GM13977 (cell line): Measurements from ENCODE around the gene HSPH1.

Experiments used
- DNase-seq: peaks from one replicate; pipeline ENCODE4 v3.0.0; 2012; ENCODE audit warnings: low spot score
- in situ Hi-C: fragments of 300-500 bp; cut with MboI; formaldehyde crosslinking; loops from one replicate; pipeline ENCODE4 v1.12.0; 2022; ENCODE audit warnings: low sequenced_read_pairs, low pct_unique_long_range_greater_than_20kb, mixed read lengths, inconsistent platforms; ENCODE audit not compliant: unreplicated experiment
- TF ChIP-seq, protein P1 (sequence below): IDR thresholded peaks from 2 replicates; pipeline ENCODE4 v1.5.1; 2012; ENCODE audit warnings: mild to moderate bottlenecking, control low read depth; ENCODE audit not compliant: insufficient read depth; ENCODE audit errors: extremely low read depth, missing control alignments

The HSPH1 gene

DNA sequence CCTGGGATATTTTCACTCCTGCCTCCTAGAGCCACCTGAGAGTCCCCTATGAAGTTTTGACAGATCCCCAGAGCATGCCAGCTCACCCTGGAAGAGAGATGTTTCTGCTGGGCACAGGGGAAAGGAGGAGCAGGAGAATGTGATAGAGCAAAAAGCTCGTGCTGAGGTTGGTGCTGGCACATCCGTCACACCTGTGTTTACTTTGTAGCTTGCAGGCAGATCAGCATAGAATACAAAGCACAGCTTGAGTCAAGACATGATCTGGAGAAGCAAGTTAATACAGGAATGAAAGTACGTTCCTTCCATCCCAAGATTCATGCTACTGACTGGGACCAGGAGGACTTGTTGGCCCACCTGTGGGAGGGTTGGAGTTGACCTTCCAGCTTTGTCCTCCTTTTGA, 46.1 kb downstream of the HSPH1 start:
- in situ Hi-C loops = no loop called here
- DNase-seq = no peak
- TF ChIP-seq, protein P1, sequence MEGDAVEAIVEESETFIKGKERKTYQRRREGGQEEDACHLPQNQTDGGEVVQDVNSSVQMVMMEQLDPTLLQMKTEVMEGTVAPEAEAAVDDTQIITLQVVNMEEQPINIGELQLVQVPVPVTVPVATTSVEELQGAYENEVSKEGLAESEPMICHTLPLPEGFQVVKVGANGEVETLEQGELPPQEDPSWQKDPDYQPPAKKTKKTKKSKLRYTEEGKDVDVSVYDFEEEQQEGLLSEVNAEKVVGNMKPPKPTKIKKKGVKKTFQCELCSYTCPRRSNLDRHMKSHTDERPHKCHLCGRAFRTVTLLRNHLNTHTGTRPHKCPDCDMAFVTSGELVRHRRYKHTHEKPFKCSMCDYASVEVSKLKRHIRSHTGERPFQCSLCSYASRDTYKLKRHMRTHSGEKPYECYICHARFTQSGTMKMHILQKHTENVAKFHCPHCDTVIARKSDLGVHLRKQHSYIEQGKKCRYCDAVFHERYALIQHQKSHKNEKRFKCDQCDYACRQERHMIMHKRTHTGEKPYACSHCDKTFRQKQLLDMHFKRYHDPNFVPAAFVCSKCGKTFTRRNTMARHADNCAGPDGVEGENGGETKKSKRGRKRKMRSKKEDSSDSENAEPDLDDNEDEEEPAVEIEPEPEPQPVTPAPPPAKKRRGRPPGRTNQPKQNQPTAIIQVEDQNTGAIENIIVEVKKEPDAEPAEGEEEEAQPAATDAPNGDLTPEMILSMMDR = no peak

DNA sequence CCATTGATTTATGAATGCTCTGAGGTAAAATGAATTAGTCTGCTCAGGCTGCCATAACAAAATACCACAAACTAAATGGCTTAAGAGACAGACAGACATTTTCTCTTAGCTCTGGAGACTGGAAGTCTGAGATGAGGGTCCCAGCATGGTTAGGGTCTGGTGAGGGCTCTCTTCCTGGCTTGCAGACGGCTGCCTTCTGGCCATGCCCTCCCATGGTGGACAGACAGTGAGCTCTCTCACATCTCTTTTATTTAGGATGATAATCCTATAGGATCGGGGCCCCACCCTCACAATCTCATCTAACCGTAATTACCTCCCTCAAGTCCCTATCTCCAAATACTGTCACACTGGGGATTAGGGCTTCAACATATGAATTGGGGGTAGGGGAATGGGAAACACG, 47.1 kb downstream of the HSPH1 start:
- no peak for DNase-seq
- in situ Hi-C loops = no loop called here
- TF ChIP-seq, protein P1 = no peak

DNA sequence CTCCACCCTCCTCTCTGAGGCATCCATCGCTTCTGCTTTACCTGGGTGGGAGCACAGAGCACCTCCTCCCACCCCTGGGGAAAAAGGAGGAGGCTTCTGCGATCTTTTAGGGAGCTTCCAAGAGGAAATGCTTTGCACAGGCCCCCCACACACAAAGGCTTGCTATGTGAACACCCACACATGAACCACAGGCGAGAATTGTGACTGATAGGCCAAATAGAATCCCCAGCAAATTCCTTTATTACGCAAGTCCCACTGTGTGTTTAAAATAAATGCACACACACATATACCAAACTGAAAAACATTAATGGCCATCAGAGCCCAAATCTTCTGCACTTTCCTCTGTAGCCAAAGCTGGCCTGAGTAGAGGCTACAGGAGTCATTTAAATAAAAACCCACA, 50.6 kb downstream of the HSPH1 start:
- in situ Hi-C loops = no loop called here
- TF ChIP-seq, protein P1 = no peak
- no peak for DNase-seq

DNA sequence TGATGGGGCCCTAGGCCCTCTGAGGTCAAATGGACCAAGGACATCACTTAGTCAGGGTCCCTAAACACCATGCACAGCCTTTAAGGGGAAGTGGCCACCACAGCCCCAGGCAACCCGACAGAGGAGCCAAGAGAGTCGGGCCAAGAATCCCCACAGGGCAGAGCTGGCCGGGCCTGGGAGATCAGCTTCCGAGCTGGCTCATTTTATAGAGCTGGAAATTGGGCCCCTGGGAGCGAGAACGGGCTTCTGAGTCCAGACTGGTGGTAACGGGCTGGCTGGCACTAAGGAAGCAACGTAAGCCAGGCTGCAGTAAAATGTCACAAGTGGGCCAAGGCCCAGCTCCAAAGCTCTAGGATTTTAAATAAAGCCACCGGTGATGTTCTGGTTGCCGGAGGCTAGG, 51.1 kb downstream of the HSPH1 start:
- TF ChIP-seq, protein P1 = no peak
- DNase-seq = no peak
- in situ Hi-C loops = no loop called here

DNA sequence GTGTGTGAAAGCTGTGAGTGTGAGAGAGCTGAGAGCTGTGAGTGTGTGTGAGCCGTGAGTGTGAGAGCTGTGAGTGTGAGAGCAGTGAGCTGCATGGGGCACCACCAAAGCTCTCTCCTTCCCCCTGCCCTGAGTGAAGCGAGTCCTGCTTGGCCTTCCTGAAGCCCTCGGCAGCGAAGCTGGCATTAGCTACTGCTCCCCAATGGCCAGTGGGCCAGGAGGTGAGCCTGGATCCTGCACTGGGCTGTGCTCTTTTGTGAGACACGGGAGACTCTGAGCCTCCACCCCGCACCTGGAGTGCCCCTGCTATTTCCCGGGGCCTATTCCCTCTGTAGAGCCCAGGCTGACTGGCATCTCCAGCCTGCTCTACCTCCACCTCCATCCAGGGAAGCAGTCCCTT, 51.5 kb downstream of the HSPH1 start:
- in situ Hi-C loops = no loop called here
- no peak for DNase-seq
- TF ChIP-seq, protein P1 = no peak

DNA sequence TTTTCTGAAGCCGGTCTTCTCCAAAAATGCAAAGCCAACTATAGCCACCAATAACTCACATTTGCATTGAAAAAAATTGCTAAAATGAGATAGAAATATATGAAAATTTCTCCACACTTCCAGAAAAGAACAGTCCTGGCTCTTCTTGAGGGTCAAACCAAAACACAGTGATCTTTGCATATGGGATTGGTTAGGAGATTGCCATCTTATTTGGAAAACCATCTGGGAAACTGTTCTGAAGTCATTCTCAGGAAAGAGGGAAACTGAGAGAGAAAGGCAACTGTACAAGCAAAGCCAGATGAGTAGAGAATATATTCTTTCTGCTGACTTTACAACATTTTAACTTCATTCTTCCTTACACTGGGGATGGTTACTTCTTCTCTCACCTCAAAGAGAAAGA, 54.6 kb downstream of the HSPH1 start:
- in situ Hi-C loops = no loop called here
- TF ChIP-seq, protein P1 = no peak
- no peak for DNase-seq

DNA sequence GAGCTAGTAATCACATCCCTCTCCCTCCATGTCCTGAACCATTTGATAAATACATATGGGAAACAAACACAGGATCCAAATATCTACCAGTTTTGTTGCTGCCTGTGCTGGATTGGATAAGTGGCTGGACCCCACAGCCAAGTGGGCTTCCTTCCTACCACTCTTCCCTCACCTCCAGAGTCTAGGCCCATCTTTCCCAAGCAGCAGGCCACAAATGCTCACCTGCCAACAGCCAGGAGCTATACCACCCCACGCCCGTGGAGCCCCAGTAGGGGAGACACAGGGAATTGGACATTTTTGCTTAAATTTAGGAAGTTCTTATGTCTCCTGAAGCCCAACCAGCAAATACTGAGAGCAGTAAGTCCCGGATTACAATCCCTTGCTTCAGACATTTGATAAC, 55.8 kb downstream of the HSPH1 start:
- TF ChIP-seq, protein P1 = no peak
- no peak for DNase-seq
- in situ Hi-C loops = no loop called here
